Endothelial cell of umbilical vein (primary cell): ENCODE data around the gene FCMR. TPM values are rescaled to one million over a fixed set of nuclear protein-coding genes. Genes with fewer than 3 reads are reported as not detected.
A peak's percentile ranks its signal among the peaks of the same experiment; 100 is the strongest.

Source experiments
- BruUV-seq: library from RNA; stranded (reverse); fragments of 400-500 nt; replicated peaks from 2 replicates; lab custom pipeline; 2021; lab: Mats Ljungman, UMichigan
- CTCF ChIA-PET: fragments of 300-600, 350-600 bp; sonication (Branson Sonifier 250); formaldehyde crosslinking; loops from one replicate; lab custom pipeline; 2021; ENCODE audit warnings: antibody characterized with exemption, inconsistent platforms; lab: Charles Lee
- POLR2A ChIA-PET: fragments of 300-600, 350-600 bp; sonication (Branson Sonifier 250); formaldehyde crosslinking; loops from one replicate; lab custom pipeline; 2021; ENCODE audit warnings: antibody characterized with exemption, inconsistent platforms; lab: Charles Lee
- DNase-seq: peaks from one replicate; pipeline ENCODE4 v3.0.0-alpha.2; 2011; ENCODE audit warnings: low read depth, low spot score
- FAIRE-seq: peaks from 2 replicates; lab custom pipeline; 2011; peaks lifted over from hg19 to GRCh38; lab: Jason Lieb, UNC
- H2AFZ ChIP-seq: 2 replicates; pipeline ENCODE4 v1.6.0; 2012; ENCODE audit warnings: low read depth, low read length, control low read depth, inconsistent platforms
- H3K27ac ChIP-seq: 2 replicates; pipeline ENCODE4 v1.5.1; 2011; ENCODE audit warnings: low read depth, mild to moderate bottlenecking, control low read depth, low read length, moderate library complexity; ENCODE audit not compliant: insufficient read depth
- H3K27me3 ChIP-seq, 2 experiments: 2 replicates each; pipeline versions ENCODE4 v1.6.0 to v1.6.1; 2011; ENCODE audit warnings: low read length in 2 of 2, mixed read lengths in 1 of 2; ENCODE audit not compliant: control insufficient read depth in 2 of 2, insufficient read depth in 2 of 2
- H3K36me3 ChIP-seq, 2 experiments: 2 replicates in 1 of 2; 3 replicates in 1 of 2; pipeline ENCODE4 v1.5.1; 2011; ENCODE audit warnings: low read length in 2 of 2, mild to moderate bottlenecking in 1 of 2, moderate library complexity in 1 of 2; ENCODE audit not compliant: control insufficient read depth in 2 of 2, insufficient read depth in 2 of 2; ENCODE audit errors: extremely low read depth in 1 of 2
- H3K4me1 ChIP-seq: 3 replicates; pipeline ENCODE4 v1.5.1; 2011; ENCODE audit warnings: mild to moderate bottlenecking, low read length; ENCODE audit not compliant: control insufficient read depth, insufficient read depth; ENCODE audit errors: extremely low read depth
- H3K4me2 ChIP-seq: 2 replicates; pipeline ENCODE4 v1.6.1; 2011; ENCODE audit warnings: low read length, control low read depth, mixed read lengths; ENCODE audit not compliant: insufficient read depth
- H3K4me3 ChIP-seq, 3 experiments: fragments of 200-600 bp in 1 of 3; sonication (generic), shearing (Covaris generic) in 1 of 3; replicated peaks in 1 of 3; 2 replicates each; pipeline ENCODE4 v1.5.1; 2011 to 2016; ENCODE audit warnings: control low read depth in 3 of 3, low read length in 3 of 3, mild to moderate bottlenecking in 2 of 3, inconsistent platforms in 1 of 3, low read depth in 1 of 3, moderate library complexity in 1 of 3; ENCODE audit not compliant: insufficient read depth in 1 of 3
- H3K79me2 ChIP-seq: 2 replicates; pipeline ENCODE4 v1.6.0; 2012; ENCODE audit warnings: low read length, inconsistent platforms; ENCODE audit not compliant: control insufficient read depth, insufficient read depth
- H3K9ac ChIP-seq: replicated peaks from 2 replicates; pipeline ENCODE3; 2011; ENCODE audit warnings: low read length, control low read depth; ENCODE audit not compliant: insufficient read depth; ENCODE audit errors: extremely low read depth
- H3K9me1 ChIP-seq: replicated peaks from 3 replicates; pipeline ENCODE4 v1.6.0; 2011; ENCODE audit warnings: mild to moderate bottlenecking, low read length; ENCODE audit not compliant: control insufficient read depth, insufficient read depth; ENCODE audit errors: extremely low read depth
- H3K9me3 ChIP-seq: replicated peaks from 2 replicates; pipeline ENCODE4 v1.5.1; 2012; ENCODE audit warnings: low read length, inconsistent platforms; ENCODE audit not compliant: control insufficient read depth, insufficient read depth
- H4K20me1 ChIP-seq: replicated peaks from 2 replicates; pipeline ENCODE3; 2011; ENCODE audit warnings: mild to moderate bottlenecking, low read length; ENCODE audit not compliant: control insufficient read depth, insufficient read depth; ENCODE audit errors: extremely low read depth
- FOS ChIP-seq: IDR thresholded peaks from 2 replicates; pipeline ENCODE4 v1.6.1; 2011; ENCODE audit warnings: mild to moderate bottlenecking, low read length, moderate library complexity, borderline replicate concordance; ENCODE audit not compliant: insufficient read depth
- GATA2 ChIP-seq: IDR thresholded peaks from 2 replicates; pipeline ENCODE4 v1.7.0; 2011; ENCODE audit warnings: low read depth, mild to moderate bottlenecking, moderate library complexity, mixed read lengths, low read length; ENCODE audit not compliant: insufficient read length, insufficient read depth
- JUN ChIP-seq: IDR thresholded peaks from 2 replicates; pipeline ENCODE4 v1.6.1; 2011; ENCODE audit warnings: borderline replicate concordance, low read depth; ENCODE audit not compliant: insufficient read length, insufficient read depth
- MYC ChIP-seq: IDR thresholded peaks from one replicate; pipeline ENCODE4 v1.6.1; 2011; ENCODE audit warnings: mild to moderate bottlenecking, low read depth, low read length
- POLR2A ChIP-seq: IDR thresholded peaks from 2 replicates; pipeline ENCODE4 v1.6.1; 2012; ENCODE audit warnings: low read depth, mild to moderate bottlenecking, control low read depth, low read length
- dilution Hi-C: fragments of 300-500 bp; cut with MboI; formaldehyde crosslinking; loops from one replicate; pipeline ENCODE4 v1.15.0; 2019; ENCODE audit warnings: low sequenced_read_pairs; ENCODE audit not compliant: extremely low pct_ligation_motif_present
- intact Hi-C: fragments of 100-400 bp; cut with micrococcal nuclease; formaldehyde crosslinking; loops from one replicate; pipeline ENCODE4 v1.10.0; 2022
- polyA plus RNA-seq, 4 experiments: library from polyadenylated mRNA; depleted of rRNA in 3 of 4; stranded (reverse) in 3 of 4; unstranded in 1 of 4; fragments of >200 nt; gene quantifications; 2 replicates each; pipeline versions ENCODE4 v1.2.1 to v1.2.3, GENCODE V29; 2011 to 2012; ENCODE audit warnings: missing spikeins in 1 of 4
- total RNA-seq: library from RNA; stranded (reverse); gene quantifications from 2 replicates; pipeline ENCODE4 v1.2.3, GENCODE V29; 2021
- TF ChIP-seq, protein P1 (sequence below), 2 donors: IDR thresholded peaks; 1 replicate in 1 of 2; 2 replicates in 1 of 2; pipeline ENCODE4 v1.5.1; 2011; ENCODE audit warnings: low read length in 2 of 2, mild to moderate bottlenecking in 2 of 2, moderate library complexity in 2 of 2, control low read depth in 1 of 2, inconsistent platforms in 1 of 2, low read depth in 1 of 2; ENCODE audit not compliant: insufficient read depth in 1 of 2; ENCODE audit errors: extremely low read depth in 1 of 2
- TF ChIP-seq, protein P2 (sequence below): IDR thresholded peaks from 2 replicates; pipeline ENCODE4 v1.6.1; 2011; ENCODE audit not compliant: insufficient read depth, insufficient read length

Gene FCMR
- total and polyA plus RNA-seq, 2 donors (not counting 3 experiments of a cell fraction or from before 2014, with no cell fraction given): not detected

DNA sequence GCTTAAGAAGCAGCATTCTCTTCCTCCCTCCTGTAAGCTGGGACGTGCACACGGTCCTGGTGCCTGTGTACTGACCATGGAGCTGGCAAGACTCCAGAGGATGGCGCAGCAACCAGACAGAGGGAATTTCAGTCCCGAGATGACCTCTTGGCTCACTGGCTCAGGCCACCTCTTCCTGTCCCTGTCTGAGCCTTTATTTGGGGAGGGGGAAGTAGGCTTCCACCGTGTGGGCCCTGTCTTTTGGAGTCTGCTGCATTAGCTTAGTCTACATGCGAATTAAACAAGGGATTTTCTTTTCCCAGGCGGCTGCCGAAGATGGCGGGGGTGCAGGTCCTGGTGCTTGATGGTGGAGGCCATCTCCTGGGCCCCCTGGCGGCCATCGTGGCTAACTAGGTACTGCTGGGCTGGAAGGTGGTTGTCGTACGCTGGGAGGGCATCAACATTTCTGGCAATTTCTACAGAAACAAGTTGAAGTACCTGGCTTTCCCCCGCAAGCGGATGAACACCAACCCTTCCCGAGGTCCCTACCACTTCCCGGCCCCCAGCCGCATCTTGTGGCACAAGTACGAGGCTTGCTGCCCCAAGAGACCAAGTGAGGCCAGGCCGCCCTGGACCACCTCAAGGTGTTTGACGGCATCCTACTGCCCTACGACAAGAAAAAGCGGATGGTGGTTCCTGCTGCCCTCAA lies 14.3 kb downstream of the FCMR start:
- no peak for DNase-seq
- POLR2A ChIA-PET: no interaction called here
- FAIRE-seq: no peak
- Histone ChIP-seq H3K9me1 (no peaks in the 10 kb centered on the region), H3K79me2 (no peaks in the 10 kb centered on the region), H2AFZ (no peak overlapping the region), H3K27ac (no peak overlapping the region), H3K27me3 (peaks cover 27 to 31% of the 10 kb centered on the region in 2 experiments), H3K4me1 (no peaks in the 10 kb centered on the region), H4K20me1 (no peaks in the 10 kb centered on the region), H3K4me2 (no peak overlapping the region), H3K4me3 (no peak overlapping the region), H3K9ac (no peak overlapping the region), H3K36me3 (no peaks in the 10 kb centered on the region), H3K9me3 (no peaks in the 10 kb centered on the region)
- CTCF ChIA-PET: no interaction called here
- dilution Hi-C loops: no loop called here
- no peak for TF ChIP-seq FOS
- TF ChIP-seq, protein P1, sequence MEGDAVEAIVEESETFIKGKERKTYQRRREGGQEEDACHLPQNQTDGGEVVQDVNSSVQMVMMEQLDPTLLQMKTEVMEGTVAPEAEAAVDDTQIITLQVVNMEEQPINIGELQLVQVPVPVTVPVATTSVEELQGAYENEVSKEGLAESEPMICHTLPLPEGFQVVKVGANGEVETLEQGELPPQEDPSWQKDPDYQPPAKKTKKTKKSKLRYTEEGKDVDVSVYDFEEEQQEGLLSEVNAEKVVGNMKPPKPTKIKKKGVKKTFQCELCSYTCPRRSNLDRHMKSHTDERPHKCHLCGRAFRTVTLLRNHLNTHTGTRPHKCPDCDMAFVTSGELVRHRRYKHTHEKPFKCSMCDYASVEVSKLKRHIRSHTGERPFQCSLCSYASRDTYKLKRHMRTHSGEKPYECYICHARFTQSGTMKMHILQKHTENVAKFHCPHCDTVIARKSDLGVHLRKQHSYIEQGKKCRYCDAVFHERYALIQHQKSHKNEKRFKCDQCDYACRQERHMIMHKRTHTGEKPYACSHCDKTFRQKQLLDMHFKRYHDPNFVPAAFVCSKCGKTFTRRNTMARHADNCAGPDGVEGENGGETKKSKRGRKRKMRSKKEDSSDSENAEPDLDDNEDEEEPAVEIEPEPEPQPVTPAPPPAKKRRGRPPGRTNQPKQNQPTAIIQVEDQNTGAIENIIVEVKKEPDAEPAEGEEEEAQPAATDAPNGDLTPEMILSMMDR (IDR thresholded peaks at IDR 0.05; ENCODE audit: extremely low read depth in 1 of 2, insufficient read depth in 1 of 2, low read depth in 1 of 2, low read length in 2 of 2): peak; percentile 15 to 32
- no peak for TF ChIP-seq POLR2A
- TF ChIP-seq JUN: no peak
- TF ChIP-seq GATA2: no peak
- TF ChIP-seq, protein P2, sequence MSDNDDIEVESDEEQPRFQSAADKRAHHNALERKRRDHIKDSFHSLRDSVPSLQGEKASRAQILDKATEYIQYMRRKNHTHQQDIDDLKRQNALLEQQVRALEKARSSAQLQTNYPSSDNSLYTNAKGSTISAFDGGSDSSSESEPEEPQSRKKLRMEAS: no peak
- no peak for TF ChIP-seq MYC
- intact Hi-C loops: no loop called here
- no TSS peak for BruUV-seq
